NCI-H226 (cell line): ENCODE results near the gene NALCN.

Source experiments
- DNase-seq: peaks from one replicate; pipeline ENCODE4 v3.0.0-alpha.2; 2015

The NALCN gene

GRCh38 chr13:101190337-101190736 lies 226.0 kb downstream of the NALCN start:
- no peak for DNase-seq

GRCh38 chr13:101185606-101186005 lies 230.7 kb downstream of the NALCN start:
- no peak for DNase-seq

- DNase-seq = peak; percentile 26
Measured at GRCh38 chr13:101181076-101181685, 235.1 kb downstream of the NALCN start.

- DNase-seq = no peak
Measured at GRCh38 chr13:101179021-101179420, 237.3 kb downstream of the NALCN start.

GRCh38 chr13:101178406-101178805 lies 237.9 kb downstream of the NALCN start:
- no peak for DNase-seq

GRCh38 chr13:101170306-101170705 lies 246.0 kb downstream of the NALCN start:
- DNase-seq = no peak

- peak; percentile 33 for DNase-seq
Measured at GRCh38 chr13:101157261-101157660, 259.0 kb downstream of the NALCN start.

- DNase-seq = no peak
Measured at GRCh38 chr13:101155920-101156319, 260.4 kb downstream of the NALCN start.

GRCh38 chr13:101152184-101152583 lies 264.1 kb downstream of the NALCN start:
- DNase-seq = no peak

- DNase-seq = no peak
Measured at GRCh38 chr13:101150998-101151397, 265.3 kb downstream of the NALCN start.

- DNase-seq = peak; percentile 9
Measured at GRCh38 chr13:101149735-101150384, 266.4 kb downstream of the NALCN start.

- DNase-seq = no peak
Measured at GRCh38 chr13:101146101-101146898, 270.0 kb downstream of the NALCN start.

GRCh38 chr13:101144808-101145419 lies 271.4 kb downstream of the NALCN start:
- DNase-seq = peak; percentile 12

- DNase-seq = no peak
Measured at GRCh38 chr13:101140936-101141335, 275.4 kb downstream of the NALCN start.

GRCh38 chr13:101140087-101140770 lies 276.1 kb downstream of the NALCN start:
- DNase-seq = no peak

GRCh38 chr13:101139081-101139480 lies 277.2 kb downstream of the NALCN start:
- no peak for DNase-seq

GRCh38 chr13:101127741-101128353 lies 288.5 kb downstream of the NALCN start:
- DNase-seq = no peak

- DNase-seq = no peak
Measured at GRCh38 chr13:101123028-101123427, 293.3 kb downstream of the NALCN start.

GRCh38 chr13:101121608-101122007 lies 294.7 kb downstream of the NALCN start:
- no peak for DNase-seq

GRCh38 chr13:101120007-101120406 lies 296.3 kb downstream of the NALCN start:
- DNase-seq = no peak

GRCh38 chr13:101116826-101117225 lies 299.5 kb downstream of the NALCN start:
- DNase-seq = no peak

- DNase-seq = no peak
Measured at GRCh38 chr13:101116341-101116740, 300.0 kb downstream of the NALCN start.
